Natural killer cell treated with Interleukin-12 subunit alpha and Interleukin-12 subunit beta and Interleukin-15 and Interleukin-18, amount 100 ng/mL, for 72 hours (primary cell): Measurements from ENCODE around the gene KDM4F. TPM values are rescaled to one million over a fixed set of nuclear protein-coding genes. Genes with fewer than 3 reads are reported as not detected.

Experiments
- ATAC-seq, 2 donors: fragments of 150-1000 bp; cut with Tn5 transposase in 1 of 2; sonication (Bioruptor Pico), chemical (Tn5 transposase) in 1 of 2; 2 replicates each; pipeline ENCODE4 v1.10.0; 2021
- DNase-seq: peaks from one replicate; pipeline ENCODE4 v3.0.0; 2022; ENCODE audit warnings: low spot score
- H3K27ac Mint-ChIP-seq, 2 donors: 1 replicate in 1 of 2; 2 replicates in 1 of 2; pipeline ENCODE4 v1.8.0; 2022; ENCODE audit warnings: mixed read lengths in 2 of 2, mild to moderate bottlenecking in 1 of 2, moderate library complexity in 1 of 2
- H3K27me3 Mint-ChIP-seq, 2 donors: 1 replicate in 1 of 2; 2 replicates in 1 of 2; pipeline ENCODE4 v1.8.0; 2022; ENCODE audit warnings: mixed read lengths in 2 of 2
- H3K36me3 Mint-ChIP-seq: one replicate; pipeline ENCODE4 v1.8.0; 2022; ENCODE audit warnings: mixed read lengths
- H3K4me1 Mint-ChIP-seq, 2 donors: 1 replicate in 1 of 2; 2 replicates in 1 of 2; pipeline ENCODE4 v1.8.0; 2022; ENCODE audit warnings: low read depth in 2 of 2, mixed read lengths in 2 of 2, mild to moderate bottlenecking in 1 of 2
- H3K4me3 Mint-ChIP-seq: one replicate; pipeline ENCODE4 v1.8.0; 2022; ENCODE audit warnings: mixed read lengths
- H3K9me3 Mint-ChIP-seq: 2 replicates; pipeline ENCODE4 v1.8.0; 2022; ENCODE audit warnings: mixed read lengths
- total RNA-seq, 2 donors: library from RNA; stranded (reverse); gene quantifications; one replicate each; pipeline ENCODE4 v1.2.3, GENCODE V29; 2022

KDM4F gene
- total RNA-seq, 2 donors from 2014 or later: not detected

GRCh38 chr11:95088946-95089619 lies 39.9 kb downstream of the KDM4F start:
- Mint-ChIP-seq H3K27me3 (peaks cover 0 to 2% of the 10 kb centered on the region in 2 donors), H3K4me1 (peaks cover 45 to 53% of the 10 kb centered on the region in 2 donors), H3K27ac (peak overlapping the region; percentile 89 to 94), H3K36me3 (no peaks in the 10 kb centered on the region), H3K4me3 (peak overlapping the region; percentile 90), H3K9me3 (peaks cover 3% of the 10 kb centered on the region)
- ATAC-seq: peak; percentile 59 to 67
- no peak for DNase-seq

GRCh38 chr11:95089620-95090542 lies 40.7 kb downstream of the KDM4F start, which contains the start of gene ENDOD1:
ENDOD1 (plus strand) TSS chr11:95089846; CDS start chr11:95089928, 82 bp downstream.
- H3K4me1 Mint-ChIP-seq: peaks cover 44 to 50% of the 10 kb centered on the region in 2 donors
- peaks cover 0 to 2% of the 10 kb centered on the region in 2 donors for H3K27me3 Mint-ChIP-seq
- H3K36me3 Mint-ChIP-seq: no peaks in the 10 kb centered on the region
- H3K27ac Mint-ChIP-seq: peak within 1 kb of the TSS; percentile 89 to 94
- peak within 1 kb of the TSS; percentile 90 for H3K4me3 Mint-ChIP-seq
- peak; percentile 90 for DNase-seq
- peaks cover 3% of the 10 kb centered on the region for H3K9me3 Mint-ChIP-seq
- ATAC-seq: peak; percentile 98 to 99

GRCh38 chr11:95091663-95092180 lies 42.5 kb downstream of the KDM4F start:
- H3K4me1 Mint-ChIP-seq: peaks cover 46 to 53% of the 10 kb centered on the region in 2 donors
- H3K27me3 Mint-ChIP-seq: no peaks in the 10 kb centered on the region
- no peak for ATAC-seq
- H3K4me3 Mint-ChIP-seq: peak overlapping the region; percentile 83
- H3K27ac Mint-ChIP-seq: peak overlapping the region in 1 of 2 donors; percentile 31
- DNase-seq: no peak
- peaks cover 3% of the 10 kb centered on the region for H3K9me3 Mint-ChIP-seq
- H3K36me3 Mint-ChIP-seq: no peaks in the 10 kb centered on the region

GRCh38 chr11:95092549-95093324 lies 43.5 kb downstream of the KDM4F start:
- Mint-ChIP-seq H3K4me3 (no peak overlapping the region), H3K36me3 (no peaks in the 10 kb centered on the region), H3K27me3 (no peaks in the 10 kb centered on the region), H3K4me1 (peaks cover 52 to 60% of the 10 kb centered on the region in 2 donors), H3K9me3 (peaks cover 3% of the 10 kb centered on the region), H3K27ac (peak overlapping the region; percentile 4 to 31)
- ATAC-seq: no peak
- DNase-seq: no peak

- DNase-seq (no peak), ATAC-seq (no peak)
- peak overlapping the region in 1 of 2 donors; percentile 4 for H3K27ac Mint-ChIP-seq
- H3K27me3 Mint-ChIP-seq: no peaks in the 10 kb centered on the region
- peaks cover 3% of the 10 kb centered on the region for H3K9me3 Mint-ChIP-seq
- H3K4me3 Mint-ChIP-seq: no peak overlapping the region
- no peaks in the 10 kb centered on the region for H3K36me3 Mint-ChIP-seq
- H3K4me1 Mint-ChIP-seq: peaks cover 51 to 59% of the 10 kb centered on the region in 2 donors
Measured at GRCh38 chr11:95093548-95093947, 44.3 kb downstream of the KDM4F start.

- Mint-ChIP-seq H3K27me3 (no peaks in the 10 kb centered on the region), H3K9me3 (no peaks in the 10 kb centered on the region), H3K27ac (peak overlapping the region; percentile 8 to 55), H3K36me3 (no peaks in the 10 kb centered on the region), H3K4me3 (peak overlapping the region; percentile 63), H3K4me1 (peaks cover 33 to 51% of the 10 kb centered on the region in 2 donors)
- ATAC-seq (peak; percentile 76 to 80), DNase-seq (no peak)
Measured at GRCh38 chr11:95095858-95096587, 46.8 kb downstream of the KDM4F start.

GRCh38 chr11:95097209-95097608 lies 48.0 kb downstream of the KDM4F start:
- Mint-ChIP-seq H3K27ac (no peak overlapping the region), H3K4me3 (no peak overlapping the region)

GRCh38 chr11:95098826-95099225 lies 49.6 kb downstream of the KDM4F start:
- peaks cover 10 to 27% of the 10 kb centered on the region in 2 donors for H3K4me1 Mint-ChIP-seq
- no peaks in the 10 kb centered on the region for H3K9me3 Mint-ChIP-seq
- H3K27me3 Mint-ChIP-seq: no peaks in the 10 kb centered on the region
- ATAC-seq (no peak), DNase-seq (no peak)
- H3K4me3 Mint-ChIP-seq: no peak overlapping the region
- no peaks in the 10 kb centered on the region for H3K36me3 Mint-ChIP-seq
- no peak overlapping the region for H3K27ac Mint-ChIP-seq

More at GRCh38 chr11:95097209-95097608, 48.0 kb downstream of the KDM4F start:
- ATAC-seq (no peak), DNase-seq (no peak)
- no peaks in the 10 kb centered on the region for H3K9me3 Mint-ChIP-seq
- peaks cover 21 to 40% of the 10 kb centered on the region in 2 donors for H3K4me1 Mint-ChIP-seq
- no peaks in the 10 kb centered on the region for H3K36me3 Mint-ChIP-seq
- H3K27me3 Mint-ChIP-seq: no peaks in the 10 kb centered on the region

GRCh38 chr11:95100191-95100648 lies 51.0 kb downstream of the KDM4F start:
- no peaks in the 10 kb centered on the region for H3K9me3 Mint-ChIP-seq
- no peak overlapping the region for H3K4me3 Mint-ChIP-seq
- DNase-seq (no peak), ATAC-seq (no peak)
- no peaks in the 10 kb centered on the region for H3K27me3 Mint-ChIP-seq
- H3K4me1 Mint-ChIP-seq: peaks cover 10 to 27% of the 10 kb centered on the region in 2 donors
- no peak overlapping the region for H3K27ac Mint-ChIP-seq
- no peaks in the 10 kb centered on the region for H3K36me3 Mint-ChIP-seq

Other genes starting within 250 kb of the KDM4F start
- gene CWC15, start 75.9 kb upstream of the KDM4F start, total RNA-seq: 10 to 100 TPM; 41.5 to 68.3 TPM
- gene KDM4D, start 75.7 kb upstream of the KDM4F start, total RNA-seq: under 1 TPM; 0.38 to 0.64 TPM
- not detected for gene KDM4E, start 24.2 kb upstream of the KDM4F start, total RNA-seq
- gene SRSF8, start 17.5 kb downstream of the KDM4F start, total RNA-seq: 10 to 100 TPM; 29.4 to 44.3 TPM
- 1 to 10 TPM; 8.4 to 9.3 TPM for gene ENDOD1, start 40.4 kb downstream of the KDM4F start, total RNA-seq
- gene SESN3, start 181.8 kb downstream of the KDM4F start, total RNA-seq: 1 to 10 TPM in 1 of 2 donors, under 1 TPM in 1; 0.55 to 1.8 TPM